Naive thymus-derived CD4-positive, alpha-beta T cell (primary cell): ENCODE measurements around the gene CPA4. TPM values are rescaled to one million over a fixed set of nuclear protein-coding genes. Genes with fewer than 3 reads are reported as not detected.
"Not testable (repeated sequence)": the region's sequence is repeated elsewhere in the genome, so short reads cannot be mapped to it uniquely, and the experiment has no call there.

ENCODE experiments used
- ATAC-seq: fragments of 150-1000 bp; cut with Tn5 transposase; 2 replicates; pipeline ENCODE4 v1.10.0; 2021; ENCODE audit warnings: mild to moderate bottlenecking, moderate library complexity
- CTCF ChIA-PET: fragments of 350-600 bp; sonication (Branson Sonifier 250); formaldehyde crosslinking; loops from one replicate; lab custom pipeline; 2021; ENCODE audit warnings: antibody characterized with exemption; lab: Charles Lee
- POLR2A ChIA-PET: fragments of 350-600 bp; sonication (Branson Sonifier 250); formaldehyde crosslinking; loops from one replicate; lab custom pipeline; 2021; ENCODE audit warnings: antibody characterized with exemption, inconsistent platforms; lab: Charles Lee
- DNase-seq, 9 donors: peaks; one replicate each; pipeline versions ENCODE4 v3.0.0 to v3.0.0-alpha.2; 2020 to 2022; ENCODE audit warnings: mixed read lengths in 1 of 9
- H3K27ac ChIP-seq: one replicate; pipeline ENCODE4 v1.7.0; 2013; ENCODE audit warnings: mild to moderate bottlenecking, low read depth, low read length, moderate library complexity
- H3K27me3 ChIP-seq, 2 donors: one replicate each; pipeline ENCODE4 v1.7.0; 2013; ENCODE audit warnings: low read length in 2 of 2, mild to moderate bottlenecking in 2 of 2, moderate library complexity in 2 of 2; ENCODE audit not compliant: control insufficient read depth in 2 of 2, insufficient read depth in 2 of 2
- H3K36me3 ChIP-seq, 3 experiments: 1 replicate in 2 of 3; 2 replicates in 1 of 3; pipeline ENCODE4 v1.7.0; 2013; ENCODE audit warnings: low read length in 3 of 3, mild to moderate bottlenecking in 3 of 3, moderate library complexity in 1 of 3; ENCODE audit not compliant: insufficient read depth in 3 of 3, control insufficient read depth in 2 of 3
- H3K4me1 ChIP-seq, 2 donors: one replicate each; pipeline ENCODE4 v1.7.0; 2013; ENCODE audit warnings: low read length in 2 of 2, mild to moderate bottlenecking in 2 of 2, moderate library complexity in 1 of 2; ENCODE audit not compliant: control insufficient read depth in 2 of 2, insufficient read depth in 2 of 2
- H3K4me3 ChIP-seq: 2 replicates; pipeline ENCODE4 v1.7.0; 2013; ENCODE audit warnings: mild to moderate bottlenecking, low read length
- H3K9me3 ChIP-seq, 3 experiments: 1 replicate in 2 of 3; 2 replicates in 1 of 3; pipeline ENCODE4 v1.7.0; 2013; ENCODE audit warnings: low read length in 3 of 3; ENCODE audit not compliant: control insufficient read depth in 2 of 3
- H3K27ac Mint-ChIP-seq, 9 donors: one replicate each; pipeline ENCODE4 v1.8.0; 2020 to 2022; ENCODE audit warnings: mixed read lengths in 9 of 9, mild to moderate bottlenecking in 8 of 9, moderate library complexity in 5 of 9, inconsistent platforms in 2 of 9
- H3K27me3 Mint-ChIP-seq, 5 donors: one replicate each; pipeline ENCODE4 v1.8.0; 2021 to 2022; ENCODE audit warnings: mixed read lengths in 5 of 5, mild to moderate bottlenecking in 1 of 5
- H3K36me3 Mint-ChIP-seq, 5 donors: one replicate each; pipeline ENCODE4 v1.8.0; 2020 to 2022; ENCODE audit warnings: mixed read lengths in 5 of 5, mild to moderate bottlenecking in 3 of 5, inconsistent platforms in 1 of 5
- H3K4me1 Mint-ChIP-seq, 7 donors: one replicate each; pipeline ENCODE4 v1.8.0; 2020 to 2022; ENCODE audit warnings: mixed read lengths in 7 of 7, mild to moderate bottlenecking in 3 of 7, inconsistent platforms in 1 of 7
- H3K4me3 Mint-ChIP-seq, 10 donors: one replicate each; pipeline ENCODE4 v1.8.0; 2020 to 2022; ENCODE audit warnings: mild to moderate bottlenecking in 10 of 10, mixed read lengths in 10 of 10, moderate library complexity in 6 of 10, inconsistent platforms in 2 of 10
- H3K9me3 Mint-ChIP-seq, 11 donors: one replicate each; pipeline ENCODE4 v1.8.0; 2020 to 2022; ENCODE audit warnings: mixed read lengths in 11 of 11, mild to moderate bottlenecking in 4 of 11, inconsistent platforms in 1 of 11, moderate library complexity in 1 of 11
- intact Hi-C, 2 donors: fragments of 100-400 bp; cut with micrococcal nuclease; formaldehyde crosslinking; loops; one replicate each; pipeline ENCODE4 v1.15.1; 2023
- polyA plus RNA-seq, 2 donors: library from polyadenylated mRNA; unstranded; fragments of 300-500 nt; fragmentation: Illumina TruSeq; gene quantifications; one replicate each; pipeline ENCODE4 v1.2.3, GENCODE V29; 2021
- total RNA-seq, 6 experiments: library from RNA in 5 of 6; stranded (reverse) in 5 of 6; gene quantifications; 1 replicate in 5 of 6; 2 replicates in 1 of 6; pipeline ENCODE4 v1.2.3 and lab custom pipeline; 2021 to 2026

CPA4 gene
- total RNA-seq (not detected), polyA plus RNA-seq (not detected), total RNA-seq (lab: John Stamatoyannopoulos, UW) (not detected)

- Histone ChIP-seq H3K27ac (no peak within 1 kb of the TSS), H3K9me3 (no peaks in the 10 kb centered on the region)
- H3K9me3 Mint-ChIP-seq: peaks cover 0 to 10% (median 0%) of the 10 kb centered on the region in 11 donors
These were observed at the start of gene CPA4 for GRCh38 chr7:130292682-130293257. TSS of gene CPA4 (plus strand) at chr7:130293161. CDS start at chr7:130293181, 20 bp downstream.

DNA sequence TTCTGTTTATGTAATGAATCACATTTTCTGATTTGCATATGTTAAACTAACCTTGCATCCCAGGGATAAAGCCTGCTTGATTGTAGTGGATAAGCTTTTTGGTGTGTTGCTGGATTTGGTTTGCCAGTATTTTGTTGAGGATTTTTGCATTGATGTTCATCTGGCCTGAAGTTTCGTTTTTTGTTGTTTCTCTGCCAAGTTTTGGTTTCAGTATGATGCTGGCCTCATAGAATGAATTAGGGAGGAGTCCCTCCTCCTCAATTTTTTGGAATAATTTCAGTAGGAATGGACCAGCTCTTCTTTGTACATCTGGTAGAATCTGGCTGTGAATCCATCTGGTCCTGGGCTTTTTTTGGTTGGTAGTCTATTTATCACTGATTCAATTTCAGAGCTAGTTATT is 49.5 kb upstream of the CPA4 start:
- DNase-seq, H3K27me3 ChIP-seq, H3K9me3 Mint-ChIP-seq, H3K9me3 ChIP-seq, H3K27ac Mint-ChIP-seq, POLR2A ChIA-PET, H3K4me3 ChIP-seq, H3K4me1 ChIP-seq, H3K36me3 Mint-ChIP-seq, H3K36me3 ChIP-seq, H3K4me3 Mint-ChIP-seq, H3K27ac ChIP-seq, ATAC-seq: not testable (repeated sequence)
- peaks cover 0 to 11% (median 0%) of the 10 kb centered on the region in 5 donors for H3K27me3 Mint-ChIP-seq
- intact Hi-C loops: loop anchor here in 1 of 2 donors (2.0 to 5.0 kb wide), 3 partner anchors 171 to 454 kb away; no protein-coding TSS in a partner anchor
- peaks cover 0 to 12% (median 8%) of the 10 kb centered on the region in 7 donors for H3K4me1 Mint-ChIP-seq
- CTCF ChIA-PET: interaction anchor here (0.5 to 4.9 kb wide), 8 partner anchors 9 to 608 kb away, joined by 3 to 31 read pairs (median 3); no protein-coding TSS in a partner anchor

More at GRCh38 chr7:130292682-130293257, at the start of gene CPA4:
- Mint-ChIP-seq H3K27ac (no peak within 1 kb of the TSS), H3K4me3 (no peak within 1 kb of the TSS), H3K27me3 (no peaks in the 10 kb centered on the region), H3K4me1 (peaks cover 0 to 1% (median 0%) of the 10 kb centered on the region in 7 donors), H3K36me3 (no peaks in the 10 kb centered on the region)
- Histone ChIP-seq H3K4me3 (no peak within 1 kb of the TSS), H3K36me3 (no peaks in the 10 kb centered on the region), H3K4me1 (no peaks in the 10 kb centered on the region), H3K27me3 (no peaks in the 10 kb centered on the region)
- no peak for DNase-seq
- CTCF ChIA-PET: no interaction called here
- intact Hi-C loops: no loop called here
- POLR2A ChIA-PET: no interaction called here
- ATAC-seq: no peak

DNA sequence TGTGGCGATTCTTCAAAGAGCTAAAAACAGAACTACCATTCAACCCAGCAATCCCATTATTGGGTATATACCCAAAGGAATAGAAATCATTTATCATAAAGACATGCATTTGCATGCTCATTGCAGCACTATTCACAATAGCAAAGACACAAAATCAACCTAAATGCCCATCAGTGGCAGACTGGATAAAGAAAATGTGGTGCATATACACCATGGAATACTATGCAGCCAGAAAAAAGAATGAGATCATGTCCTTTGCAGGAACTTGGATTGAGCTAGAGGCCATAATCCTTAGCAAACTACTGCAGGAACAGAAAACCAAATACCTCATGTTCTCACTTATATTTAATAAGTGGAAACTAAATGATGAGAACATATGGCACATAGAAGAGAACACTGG is 46.5 kb upstream of the CPA4 start:
- H3K27ac Mint-ChIP-seq, H3K27ac ChIP-seq, H3K9me3 ChIP-seq, H3K4me3 Mint-ChIP-seq, H3K4me3 ChIP-seq, DNase-seq, H3K4me1 ChIP-seq, H3K27me3 Mint-ChIP-seq, H3K36me3 ChIP-seq, H3K27me3 ChIP-seq, H3K36me3 Mint-ChIP-seq, ATAC-seq: not testable (repeated sequence)
- Mint-ChIP-seq H3K4me1 (peaks cover 0 to 12% (median 8%) of the 10 kb centered on the region in 7 donors), H3K9me3 (peaks cover 0 to 14% (median 5%) of the 10 kb centered on the region in 11 donors)
- CTCF ChIA-PET: interaction anchor here (0.8 to 4.9 kb wide), 2 partner anchors 426 to 511 kb away, joined by 3 to 31 read pairs; no protein-coding TSS in a partner anchor
- POLR2A ChIA-PET: interaction anchor here (0.6 kb wide), 1 partner anchor 1137 kb away, joined by 7 read pairs; no protein-coding TSS in a partner anchor
- intact Hi-C loops: loop anchor here in 1 of 2 donors (5.0 kb wide), 1 partner anchor 146 kb away; no protein-coding TSS in a partner anchor

GRCh38 chr7:130248842-130249241 is 44.1 kb upstream of the CPA4 start:
- H3K27me3 Mint-ChIP-seq, H3K27ac Mint-ChIP-seq, H3K36me3 Mint-ChIP-seq, POLR2A ChIA-PET, H3K36me3 ChIP-seq, CTCF ChIA-PET, H3K27ac ChIP-seq, ATAC-seq, H3K4me3 ChIP-seq, H3K27me3 ChIP-seq, H3K9me3 ChIP-seq, H3K4me1 Mint-ChIP-seq, DNase-seq, H3K4me3 Mint-ChIP-seq, H3K4me1 ChIP-seq: not testable (repeated sequence)
- intact Hi-C loops: loop anchor here in 1 of 2 donors (5.0 kb wide), 1 partner anchor 143 kb away; no protein-coding TSS in a partner anchor
- H3K9me3 Mint-ChIP-seq: peaks cover 0 to 26% (median 9%) of the 10 kb centered on the region in 11 donors

- ATAC-seq, H3K4me1 Mint-ChIP-seq, H3K27me3 ChIP-seq, H3K27me3 Mint-ChIP-seq, H3K4me1 ChIP-seq, H3K9me3 ChIP-seq, H3K36me3 ChIP-seq, CTCF ChIA-PET, H3K4me3 Mint-ChIP-seq, DNase-seq, H3K27ac Mint-ChIP-seq, POLR2A ChIA-PET, H3K27ac ChIP-seq, H3K4me3 ChIP-seq, H3K36me3 Mint-ChIP-seq: not testable (repeated sequence)
- intact Hi-C loops: loop anchor here in 1 of 2 donors (5.0 kb wide), 1 partner anchor 143 kb away; no protein-coding TSS in a partner anchor
- H3K9me3 Mint-ChIP-seq: peaks cover 0 to 30% (median 12%) of the 10 kb centered on the region in 11 donors
These were observed 43.3 kb upstream of the CPA4 start for GRCh38 chr7:130249626-130250025.

GRCh38 chr7:130254555-130254954 is 38.4 kb upstream of the CPA4 start:
- POLR2A ChIA-PET: no interaction called here
- CTCF ChIA-PET: no interaction called here
- H3K9me3 Mint-ChIP-seq: peaks cover 0 to 66% (median 28%) of the 10 kb centered on the region in 11 donors

More at GRCh38 chr7:130254555-130254954, 38.4 kb upstream of the CPA4 start:
- Histone ChIP-seq H3K36me3 (no peaks in the 10 kb centered on the region), H3K9me3 (peaks cover 0 to 14% (median 0%) of the 10 kb centered on the region in 3 experiments), H3K4me1 (no peaks in the 10 kb centered on the region), H3K27ac (no peak overlapping the region), H3K4me3 (no peak overlapping the region), H3K27me3 (no peaks in the 10 kb centered on the region)
- DNase-seq: no peak
- Mint-ChIP-seq H3K4me3 (no peak overlapping the region), H3K36me3 (peaks cover 0 to 8% (median 5%) of the 10 kb centered on the region in 5 donors), H3K27me3 (peaks cover 0 to 4% (median 0%) of the 10 kb centered on the region in 5 donors), H3K27ac (no peak overlapping the region), H3K4me1 (no peaks in the 10 kb centered on the region)
- ATAC-seq: no peak
- intact Hi-C loops: no loop called here
